AG09309 (cell line): ENCODE measurements around the gene MOV10L1.
"Not testable (repeated sequence)": the region's sequence is repeated elsewhere in the genome, so short reads cannot be mapped to it uniquely, and the experiment has no call there.

ENCODE experiments used
- DNase-seq: peaks from one replicate; pipeline ENCODE4 v3.0.0-alpha.2; 2010; ENCODE audit warnings: low read depth
- H3K4me3 ChIP-seq: 2 replicates; pipeline ENCODE4 v1.5.1; 2011; ENCODE audit warnings: mild to moderate bottlenecking, low read depth, low read length, moderate library complexity; ENCODE audit not compliant: control insufficient read depth
- CTCF ChIP-seq: IDR thresholded peaks from 2 replicates; pipeline ENCODE4 v1.5.1; 2011; ENCODE audit warnings: mild to moderate bottlenecking, low read depth, low read length, inconsistent platforms; ENCODE audit not compliant: insufficient read depth, control insufficient read depth; ENCODE audit errors: missing control alignments

MOV10L1 gene

GRCh38 chr22:50123119-50123518 lies 33.3 kb downstream of the MOV10L1 start:
- no peak for TF ChIP-seq CTCF
- H3K4me3 ChIP-seq = no peak overlapping the region

GRCh38 chr22:50125029-50125428 lies 35.2 kb downstream of the MOV10L1 start:
- H3K4me3 ChIP-seq = no peak overlapping the region
- DNase-seq = no peak
- TF ChIP-seq CTCF = no peak

More at GRCh38 chr22:50123119-50123518, 33.3 kb downstream of the MOV10L1 start:
- DNase-seq = no peak

- no peak overlapping the region for H3K4me3 ChIP-seq
- no peak for TF ChIP-seq CTCF
- no peak for DNase-seq
Observed at GRCh38 chr22:50129121-50129736, 39.4 kb downstream of the MOV10L1 start.

GRCh38 chr22:50131894-50132293 lies 42.1 kb downstream of the MOV10L1 start:
- no peak overlapping the region for H3K4me3 ChIP-seq
- no peak for DNase-seq
- TF ChIP-seq CTCF = no peak

- DNase-seq = no peak
- TF ChIP-seq CTCF = no peak
- no peak overlapping the region for H3K4me3 ChIP-seq
Observed at GRCh38 chr22:50134481-50134880, 44.7 kb downstream of the MOV10L1 start.

- no peak for DNase-seq
Observed at GRCh38 chr22:50136581-50137015, 46.8 kb downstream of the MOV10L1 start.

GRCh38 chr22:50137277-50137676 lies 47.5 kb downstream of the MOV10L1 start:
- not testable (repeated sequence) for DNase-seq, H3K4me3 ChIP-seq

More at GRCh38 chr22:50136581-50137015, 46.8 kb downstream of the MOV10L1 start:
- H3K4me3 ChIP-seq = no peak overlapping the region
- TF ChIP-seq CTCF = no peak
